Sigmoid colon (tissue), 7 donors: ENCODE data around the gene DAB2. TPM values are rescaled to one million over a fixed set of nuclear protein-coding genes. Genes with fewer than 3 reads are reported as not detected.

Source experiments
- DNase-seq: peaks from one replicate; pipeline ENCODE4 v3.0.0-alpha.2; 2019
- H3K27ac ChIP-seq, 4 donors: fragments of 200-600 bp; sonication (generic); one replicate each; pipeline ENCODE4 v1.5.1; 2016 to 2019; ENCODE audit warnings: mild to moderate bottlenecking in 1 of 4
- H3K27me3 ChIP-seq, 3 donors: fragments of 200-600 bp; sonication (generic); one replicate each; pipeline ENCODE4 v1.5.1; 2019; ENCODE audit warnings: mild to moderate bottlenecking in 1 of 3
- H3K36me3 ChIP-seq, 4 donors: fragments of 200-600 bp; sonication (generic); one replicate each; pipeline ENCODE4 v1.5.1; 2016 to 2019
- H3K4me1 ChIP-seq, 4 donors: fragments of 200-600 bp; sonication (generic); one replicate each; pipeline ENCODE4 v1.5.1; 2017 to 2019
- H3K4me3 ChIP-seq, 4 donors: fragments of 200-600 bp; sonication (generic); one replicate each; pipeline ENCODE4 v1.5.1; 2017 to 2019; ENCODE audit warnings: mild to moderate bottlenecking in 2 of 4, moderate library complexity in 1 of 4
- H3K9me3 ChIP-seq, 4 donors: fragments of 200-600 bp in 3 of 4; sonication (generic) in 3 of 4; one replicate each; pipeline versions ENCODE4 v1.5.1 to v1.6.1; 2013 to 2019
- CTCF ChIP-seq, 4 experiments: fragments of 450-650 bp in 3 of 4; fragments of 200-600 bp in 1 of 4; IDR thresholded peaks; one replicate each; pipeline ENCODE4 v1.5.1; 2016 to 2019; ENCODE audit warnings: antibody characterized with exemption in 4 of 4, mild to moderate bottlenecking in 3 of 4, moderate library complexity in 2 of 4
- EP300 ChIP-seq, 4 donors: sonication (generic); formaldehyde crosslinking; IDR thresholded peaks; one replicate each; pipeline ENCODE4 v1.6.1; 2017; ENCODE audit warnings: antibody characterized with exemption in 4 of 4
- POLR2A ChIP-seq, 2 donors: fragments of 450-650 bp; IDR thresholded peaks; one replicate each; pipeline ENCODE4 v1.6.1; 2016; ENCODE audit warnings: antibody characterized with exemption in 2 of 2, mild to moderate bottlenecking in 2 of 2, moderate library complexity in 2 of 2
- POLR2AphosphoS5 ChIP-seq, 4 donors: sonication (generic); formaldehyde crosslinking; IDR thresholded peaks; one replicate each; pipeline ENCODE4 v1.6.1; 2017; ENCODE audit warnings: antibody characterized with exemption in 4 of 4
- WGBS, 2 donors: extraction: QIAGEN DNeasy Blood & Tissue Kit; methylation state at CpG; one replicate each; pipeline ENCODE4 v1.1.7; 2013; 5-methylcytosine and 5-hydroxymethylcytosine counted together
- intact Hi-C: fragments of 100-400 bp; cut with DNase I; formaldehyde crosslinking; loops from one replicate; pipeline ENCODE4 v1.15.1; 2023
- polyA plus RNA-seq, 3 donors: library from polyadenylated mRNA; stranded (reverse); fragments of 200-250 nt; gene quantifications; one replicate each; pipeline ENCODE4 v1.2.3, GENCODE V29; 2013
- total RNA-seq, 4 donors: library from RNA; depleted of rRNA; stranded (reverse); fragments of >200 nt; gene quantifications; one replicate each; pipeline ENCODE4 v1.1.0, GENCODE V29; 2016
- donor health status: healthy with polysubstance abuse.
- donor health status: Bipolar disorder and iron deficiency.
- donor health status: healthy.

DAB2 gene
- total and polyA plus RNA-seq, 7 donors: 17.9 to 74.1 (median 55.0) TPM

DNA sequence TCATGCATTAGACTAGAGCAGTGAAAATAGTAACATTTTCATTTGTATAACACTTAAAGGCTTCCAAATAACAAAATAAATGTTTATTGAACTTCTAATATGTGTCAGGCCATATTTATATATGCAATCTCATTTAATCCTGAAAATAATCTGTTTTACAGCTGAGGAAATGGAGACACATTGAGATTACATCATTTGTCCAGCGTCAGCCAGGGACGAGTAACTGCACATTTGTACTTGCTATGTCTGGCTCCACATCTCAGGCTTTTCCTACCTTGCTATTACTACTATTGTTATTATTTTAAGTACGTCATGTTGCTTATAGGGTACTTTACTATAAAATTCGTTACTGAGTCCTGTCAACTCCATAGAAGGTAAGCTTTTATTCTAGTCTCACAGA is 56.7 kb downstream of the DAB2 start:
- no peak for DNase-seq
- no peaks in the 10 kb centered on the region for H3K4me1 ChIP-seq
- 74 to 80% methylated on average over 4 of the region's 4 CpGs for WGBS, 2 donors

DNA sequence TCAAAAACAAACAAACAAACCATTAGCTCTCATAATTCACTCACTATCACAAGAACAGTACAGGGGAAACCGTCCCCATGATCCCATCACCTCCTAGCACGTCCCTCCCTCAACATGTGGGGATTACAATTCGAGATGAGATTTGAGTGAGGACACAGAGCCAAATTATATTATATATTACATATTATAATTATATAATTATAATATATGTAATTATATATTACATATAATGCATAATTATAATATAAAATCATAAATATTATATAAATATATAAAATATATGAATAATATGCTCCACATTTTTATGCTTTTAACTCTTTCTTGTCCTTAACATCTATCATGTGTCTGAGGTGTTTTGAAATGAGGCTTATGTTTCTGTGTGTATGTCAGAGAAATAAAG is 57.1 kb downstream of the DAB2 start:
- H3K9me3 ChIP-seq: no peaks in the 10 kb centered on the region
- WGBS, 2 donors: 83 to 86% methylated on average over 3 of the region's 3 CpGs
- no peak overlapping the region for H3K4me3 ChIP-seq
- H3K36me3 ChIP-seq: peaks cover 0 to 21% (median 8%) of the 10 kb centered on the region in 4 donors
- TF ChIP-seq EP300 (IDR thresholded peaks at IDR 0.05) (no peak), CTCF (IDR thresholded peaks at IDR 0.05) (no peak), POLR2A (IDR thresholded peaks at IDR 0.05) (no peak)
- no peaks in the 10 kb centered on the region for H3K4me1 ChIP-seq
- no peak for DNase-seq
- no peak overlapping the region for H3K27ac ChIP-seq
- intact Hi-C loops: no loop called here
- H3K27me3 ChIP-seq: no peaks in the 10 kb centered on the region

More for the DNA sequence above, 56.7 kb downstream of the DAB2 start:
- no peak overlapping the region for H3K27ac ChIP-seq
- no peaks in the 10 kb centered on the region for H3K9me3 ChIP-seq
- no peak overlapping the region for H3K4me3 ChIP-seq
- no peaks in the 10 kb centered on the region for H3K27me3 ChIP-seq
- TF ChIP-seq POLR2AphosphoS5 (IDR thresholded peaks at IDR 0.05): no peak
- no peak for TF ChIP-seq EP300 (IDR thresholded peaks at IDR 0.05)
- TF ChIP-seq CTCF (IDR thresholded peaks at IDR 0.05): no peak
- no peak for TF ChIP-seq POLR2A (IDR thresholded peaks at IDR 0.05)
- peaks cover 0 to 25% (median 8%) of the 10 kb centered on the region in 4 donors for H3K36me3 ChIP-seq
- intact Hi-C loops: no loop called here

DNA sequence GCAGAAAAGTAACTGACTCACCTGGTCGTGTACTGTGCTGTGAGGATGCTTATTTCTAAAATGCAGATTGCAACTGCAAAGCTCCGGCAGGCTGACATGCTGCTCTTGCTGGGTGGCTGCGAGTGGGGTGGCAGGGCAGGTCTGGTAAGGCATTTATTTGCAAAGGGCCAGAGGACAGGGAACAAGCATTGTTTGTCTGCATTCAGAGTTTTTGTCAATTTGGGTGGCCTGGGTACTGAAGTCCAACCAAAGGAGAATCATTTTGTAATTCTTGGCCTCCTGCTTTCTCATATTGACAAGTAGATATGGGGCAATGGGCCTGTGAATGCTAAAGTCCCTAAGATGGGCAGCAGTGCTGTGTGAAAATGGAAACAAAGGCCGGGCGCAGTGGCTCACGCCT is 60.4 kb downstream of the DAB2 start, which contains the start of gene C9:
C9 (minus strand) TSS at position 129 of the 400 bp plus-strand sequence; CDS start at position 98, 31 bp downstream.
- intact Hi-C loops: no loop called here
- WGBS, 2 donors: 74 to 77% methylated on average over 6 of the region's 6 CpGs
- no peak for DNase-seq
- Histone ChIP-seq H3K36me3 (no peaks in the 10 kb centered on the region), H3K4me1 (no peaks in the 10 kb centered on the region), H3K27me3 (no peaks in the 10 kb centered on the region), H3K4me3 (no peak within 1 kb of the TSS), H3K27ac (no peak within 1 kb of the TSS), H3K9me3 (no peaks in the 10 kb centered on the region)
- TF ChIP-seq POLR2AphosphoS5 (IDR thresholded peaks at IDR 0.05): no peak
- TF ChIP-seq EP300 (IDR thresholded peaks at IDR 0.05): no peak
- TF ChIP-seq CTCF (IDR thresholded peaks at IDR 0.05): no peak
- no peak for TF ChIP-seq POLR2A (IDR thresholded peaks at IDR 0.05)

DNA sequence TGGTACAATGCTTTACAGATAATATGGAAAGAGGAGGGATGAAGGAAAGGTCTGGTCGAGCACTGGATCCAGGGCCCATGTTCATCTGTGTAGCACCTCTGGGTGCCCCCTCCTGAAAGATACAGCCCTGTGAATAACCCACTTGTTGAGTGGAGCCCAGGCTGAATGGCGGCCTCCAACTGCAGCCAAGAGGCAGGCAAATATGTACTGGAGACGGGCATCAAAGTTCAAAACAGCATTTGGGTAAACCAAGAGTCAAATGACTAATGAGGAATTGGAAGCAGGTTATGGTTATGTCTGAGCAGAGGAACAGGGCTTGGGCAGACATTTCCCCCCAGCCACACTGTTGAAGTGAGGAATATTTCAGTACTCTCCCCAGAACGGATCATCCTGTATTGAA is 61.6 kb downstream of the DAB2 start:
- DNase-seq: no peak
- H3K36me3 ChIP-seq: no peaks in the 10 kb centered on the region
- no peaks in the 10 kb centered on the region for H3K27me3 ChIP-seq
- H3K9me3 ChIP-seq: no peaks in the 10 kb centered on the region
- intact Hi-C loops: no loop called here
- no peak overlapping the region for H3K27ac ChIP-seq
- WGBS, 2 donors: 89 to 94% methylated on average over 4 of the region's 4 CpGs
- no peak overlapping the region for H3K4me3 ChIP-seq
- H3K4me1 ChIP-seq: no peaks in the 10 kb centered on the region
- TF ChIP-seq EP300 (IDR thresholded peaks at IDR 0.05): no peak
- TF ChIP-seq POLR2A (IDR thresholded peaks at IDR 0.05): no peak
- no peak for TF ChIP-seq CTCF (IDR thresholded peaks at IDR 0.05)
- TF ChIP-seq POLR2AphosphoS5 (IDR thresholded peaks at IDR 0.05): no peak

DNA sequence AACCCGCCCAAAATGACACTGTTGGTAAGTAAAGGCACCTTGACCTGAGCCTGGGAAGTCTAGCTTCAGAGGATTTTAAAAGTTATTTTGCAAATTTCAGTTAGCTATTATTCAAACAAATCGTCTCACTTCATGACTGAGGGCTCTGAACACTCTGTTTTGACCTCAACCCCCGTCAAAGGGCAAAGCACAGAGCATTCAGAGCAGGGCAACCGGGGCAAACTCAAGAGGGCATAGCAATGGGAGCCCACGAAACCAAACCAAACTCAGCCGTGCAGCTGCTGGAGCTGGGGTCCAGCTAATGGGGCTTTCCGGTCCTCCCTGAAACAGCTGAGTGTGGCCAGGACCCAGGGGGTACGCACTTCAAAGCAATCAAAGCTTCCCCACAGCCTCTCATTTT is 62.1 kb downstream of the DAB2 start:
- no peaks in the 10 kb centered on the region for H3K4me1 ChIP-seq
- no peak for DNase-seq
- TF ChIP-seq EP300 (IDR thresholded peaks at IDR 0.05): no peak
- no peak for TF ChIP-seq CTCF (IDR thresholded peaks at IDR 0.05)
- no peak for TF ChIP-seq POLR2A (IDR thresholded peaks at IDR 0.05)
- TF ChIP-seq POLR2AphosphoS5 (IDR thresholded peaks at IDR 0.05): no peak
- intact Hi-C loops: no loop called here
- no peaks in the 10 kb centered on the region for H3K27me3 ChIP-seq
- 90 to 92% methylated on average over 8 of the region's 8 CpGs for WGBS, 2 donors
- no peaks in the 10 kb centered on the region for H3K36me3 ChIP-seq
- H3K9me3 ChIP-seq: no peaks in the 10 kb centered on the region
- no peak overlapping the region for H3K27ac ChIP-seq
- no peak overlapping the region for H3K4me3 ChIP-seq
